ENCODE results near the gene SNRPD2.

GRCh38 chr19:45667620-45668341 lies 24.0 kb downstream of the SNRPD2 start, which contains the start of gene GIPR:
- TF ChIP-seq EZH2 (IDR thresholded peaks at IDR 0.05; ENCODE audit: low read length), result no peak
- TF ChIP-seq, protein P1, sequence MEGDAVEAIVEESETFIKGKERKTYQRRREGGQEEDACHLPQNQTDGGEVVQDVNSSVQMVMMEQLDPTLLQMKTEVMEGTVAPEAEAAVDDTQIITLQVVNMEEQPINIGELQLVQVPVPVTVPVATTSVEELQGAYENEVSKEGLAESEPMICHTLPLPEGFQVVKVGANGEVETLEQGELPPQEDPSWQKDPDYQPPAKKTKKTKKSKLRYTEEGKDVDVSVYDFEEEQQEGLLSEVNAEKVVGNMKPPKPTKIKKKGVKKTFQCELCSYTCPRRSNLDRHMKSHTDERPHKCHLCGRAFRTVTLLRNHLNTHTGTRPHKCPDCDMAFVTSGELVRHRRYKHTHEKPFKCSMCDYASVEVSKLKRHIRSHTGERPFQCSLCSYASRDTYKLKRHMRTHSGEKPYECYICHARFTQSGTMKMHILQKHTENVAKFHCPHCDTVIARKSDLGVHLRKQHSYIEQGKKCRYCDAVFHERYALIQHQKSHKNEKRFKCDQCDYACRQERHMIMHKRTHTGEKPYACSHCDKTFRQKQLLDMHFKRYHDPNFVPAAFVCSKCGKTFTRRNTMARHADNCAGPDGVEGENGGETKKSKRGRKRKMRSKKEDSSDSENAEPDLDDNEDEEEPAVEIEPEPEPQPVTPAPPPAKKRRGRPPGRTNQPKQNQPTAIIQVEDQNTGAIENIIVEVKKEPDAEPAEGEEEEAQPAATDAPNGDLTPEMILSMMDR (optimal IDR thresholded peaks at IDR 0.05 in 1 of 3, IDR thresholded peaks at IDR 0.05 in 1 of 3, conservative IDR thresholded peaks at IDR 0.05 in 1 of 3; ENCODE audit: extremely low read depth in 1 of 3, insufficient read depth in 2 of 3, low read length in 3 of 3), result no peak

Measured in keratinocyte (primary cell).